ENCODE data around the gene RAD21L1. TPM values are rescaled to one million over a fixed set of nuclear protein-coding genes. Genes with fewer than 3 reads are reported as not detected.

Gene RAD21L1
- total RNA-seq, 1 donor from 2014 or later = not detected

DNA sequence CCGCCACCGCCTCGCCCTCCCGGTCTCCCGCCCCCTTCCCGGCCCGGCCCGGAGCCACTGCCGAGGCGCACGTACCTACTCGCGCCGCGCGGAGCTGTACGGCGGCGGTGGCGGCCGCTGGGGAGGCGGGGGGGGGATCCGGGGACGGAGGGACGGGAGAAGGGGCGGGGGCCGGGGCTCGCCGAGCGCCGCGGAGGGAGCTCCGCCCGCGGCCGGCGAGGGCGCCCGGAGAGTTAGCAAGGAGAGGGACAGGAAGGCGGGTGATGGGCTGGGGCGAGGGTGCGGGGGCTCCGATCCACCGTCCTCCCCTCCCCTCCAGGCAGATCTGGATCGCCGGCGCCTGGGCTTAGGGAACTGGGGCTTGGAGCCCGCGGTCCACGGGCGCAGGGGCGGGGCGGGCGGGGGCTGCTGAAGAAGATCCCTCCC, 40.5 kb upstream of the RAD21L1 start:
- Histone ChIP-seq H3K4me3 (ENCODE audit: low read length in 3 of 3) (peak overlapping the region in 1 of 3 donors; percentile 40), H3K36me3 (ENCODE audit: control insufficient read depth in 3 of 3, insufficient read depth in 3 of 3, low read length in 3 of 3) (no peaks in the 10 kb centered on the region), H3K27me3 (ENCODE audit: control insufficient read depth in 3 of 3, insufficient read depth in 3 of 3, low read length in 3 of 3) (peaks cover 15 to 30% (median 23%) of the 10 kb centered on the region in 3 donors), H3K9me3 (ENCODE audit: control insufficient read depth in 3 of 3, low read length in 3 of 3) (no peaks in the 10 kb centered on the region), H3K4me1 (ENCODE audit: control insufficient read depth in 3 of 3, insufficient read depth in 3 of 3, low read length in 3 of 3) (peaks cover 5 to 14% (median 11%) of the 10 kb centered on the region in 3 donors), H3K9ac (ENCODE audit: low read depth in 1 of 3, low read length in 3 of 3) (no peak overlapping the region), H3K27ac (ENCODE audit: low read depth, low read length) (no peak overlapping the region)

DNA sequence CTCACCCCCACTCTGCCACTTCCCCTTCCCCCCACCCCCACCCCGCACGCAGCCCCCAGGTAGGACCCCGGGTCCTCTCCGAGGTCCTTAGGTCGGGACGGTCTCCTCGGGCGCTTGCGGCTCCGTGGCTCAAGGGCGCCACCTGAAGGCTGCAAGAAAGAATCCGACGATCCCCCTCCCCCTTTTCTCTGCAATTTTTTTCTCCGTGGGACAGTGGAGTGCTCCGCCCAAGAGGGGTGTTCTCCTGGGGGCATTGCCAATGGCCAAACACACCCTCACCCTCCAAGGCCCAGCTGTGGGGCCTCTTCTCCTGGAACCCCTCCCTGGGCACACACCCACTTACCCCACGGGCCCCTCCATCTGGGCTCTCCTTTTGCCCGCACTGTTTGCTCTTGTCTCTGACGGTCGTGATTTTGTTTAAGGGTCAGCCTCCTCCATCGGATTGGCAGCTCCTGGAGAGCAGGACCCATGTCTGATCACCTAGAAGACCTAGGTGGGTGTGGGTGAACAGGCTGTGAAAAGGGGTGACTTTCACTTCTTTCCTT, 40.0 kb upstream of the RAD21L1 start:
- peaks cover 15 to 30% (median 23%) of the 10 kb centered on the region in 3 donors for H3K27me3 ChIP-seq (ENCODE audit: control insufficient read depth in 3 of 3, insufficient read depth in 3 of 3, low read length in 3 of 3)
- H3K9me3 ChIP-seq (ENCODE audit: control insufficient read depth in 3 of 3, low read length in 3 of 3) = no peaks in the 10 kb centered on the region
- H3K4me1 ChIP-seq (ENCODE audit: control insufficient read depth in 3 of 3, insufficient read depth in 3 of 3, low read length in 3 of 3) = peaks cover 5 to 14% (median 11%) of the 10 kb centered on the region in 3 donors
- no peak overlapping the region for H3K4me3 ChIP-seq (ENCODE audit: low read length in 3 of 3)
- no peaks in the 10 kb centered on the region for H3K36me3 ChIP-seq (ENCODE audit: control insufficient read depth in 3 of 3, insufficient read depth in 3 of 3, low read length in 3 of 3)
- H3K27ac ChIP-seq (ENCODE audit: low read depth, low read length) = no peak overlapping the region
- H3K9ac ChIP-seq (ENCODE audit: low read depth in 1 of 3, low read length in 3 of 3) = no peak overlapping the region

DNA sequence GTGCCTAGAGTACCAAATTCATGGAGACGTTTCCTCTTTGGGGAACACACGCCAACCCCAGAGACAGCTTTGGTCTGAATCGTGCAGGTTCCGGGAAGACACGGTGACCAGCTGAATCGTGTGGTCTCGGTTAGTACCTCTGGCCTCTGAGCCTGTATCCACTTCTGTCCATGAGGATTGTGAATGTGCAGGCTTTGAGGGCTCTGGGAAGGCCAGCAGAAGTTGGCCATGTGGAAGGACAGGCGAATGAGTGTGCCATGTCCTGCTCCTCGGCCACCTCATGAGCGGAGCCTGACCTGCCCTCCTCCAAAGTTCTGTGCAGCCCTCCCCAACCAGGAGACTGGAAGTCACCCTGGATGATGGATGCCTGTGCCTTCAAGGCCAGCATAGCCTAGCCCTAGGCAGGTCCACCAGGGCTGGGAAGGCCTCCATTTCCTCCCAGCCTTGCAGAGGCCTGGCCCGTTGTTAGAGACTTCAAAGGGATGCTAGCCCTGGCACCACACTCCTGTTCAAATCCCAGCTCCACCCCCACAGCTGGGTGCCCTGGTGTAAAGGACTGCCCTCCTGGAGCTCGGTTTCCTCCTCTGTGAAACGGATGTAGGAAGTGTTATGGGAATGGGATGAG, 39.4 kb upstream of the RAD21L1 start:
- Histone ChIP-seq H3K9ac (ENCODE audit: low read depth in 1 of 3, low read length in 3 of 3) (no peak overlapping the region), H3K4me1 (ENCODE audit: control insufficient read depth in 3 of 3, insufficient read depth in 3 of 3, low read length in 3 of 3) (peaks cover 5 to 14% (median 11%) of the 10 kb centered on the region in 3 donors), H3K27ac (ENCODE audit: low read depth, low read length) (no peak overlapping the region), H3K4me3 (ENCODE audit: low read length in 3 of 3) (no peak overlapping the region), H3K9me3 (ENCODE audit: control insufficient read depth in 3 of 3, low read length in 3 of 3) (no peaks in the 10 kb centered on the region), H3K36me3 (ENCODE audit: control insufficient read depth in 3 of 3, insufficient read depth in 3 of 3, low read length in 3 of 3) (no peaks in the 10 kb centered on the region), H3K27me3 (ENCODE audit: control insufficient read depth in 3 of 3, insufficient read depth in 3 of 3, low read length in 3 of 3) (peaks cover 15 to 30% (median 23%) of the 10 kb centered on the region in 3 donors)

DNA sequence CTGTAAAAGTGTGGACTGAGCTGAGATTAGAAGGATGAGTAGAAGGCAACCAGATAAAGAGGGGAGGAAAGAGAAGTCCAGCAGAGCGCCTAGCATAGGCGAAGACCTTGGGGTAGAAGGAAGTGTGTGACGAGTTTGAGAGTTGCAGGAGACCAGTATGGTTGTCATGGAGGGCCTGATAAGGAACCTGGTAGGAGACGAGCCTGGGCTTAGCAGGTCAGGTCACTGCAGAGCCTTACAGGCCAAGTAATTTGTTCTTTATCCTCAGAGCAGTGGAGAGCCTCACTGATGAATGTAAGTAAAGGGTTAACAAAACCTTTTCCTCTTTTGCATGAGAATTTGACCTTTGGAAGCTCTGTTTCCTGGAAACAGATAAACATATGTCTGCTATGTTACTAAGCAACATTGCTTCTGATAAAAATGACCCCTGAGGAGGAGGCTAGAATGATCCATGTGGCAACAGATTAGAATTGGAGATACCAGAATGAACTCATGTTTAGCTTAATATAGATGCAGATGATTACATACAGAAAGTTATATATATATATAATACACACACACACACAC, 38.2 kb upstream of the RAD21L1 start:
- H3K36me3 ChIP-seq (ENCODE audit: control insufficient read depth in 3 of 3, insufficient read depth in 3 of 3, low read length in 3 of 3) = no peaks in the 10 kb centered on the region
- no peak overlapping the region for H3K4me3 ChIP-seq (ENCODE audit: low read length in 3 of 3)
- peaks cover 15 to 26% (median 23%) of the 10 kb centered on the region in 3 donors for H3K27me3 ChIP-seq (ENCODE audit: control insufficient read depth in 3 of 3, insufficient read depth in 3 of 3, low read length in 3 of 3)
- H3K9ac ChIP-seq (ENCODE audit: low read depth in 1 of 3, low read length in 3 of 3) = no peak overlapping the region
- no peaks in the 10 kb centered on the region for H3K9me3 ChIP-seq (ENCODE audit: control insufficient read depth in 3 of 3, low read length in 3 of 3)
- no peak overlapping the region for H3K27ac ChIP-seq (ENCODE audit: low read depth, low read length)
- H3K4me1 ChIP-seq (ENCODE audit: control insufficient read depth in 3 of 3, insufficient read depth in 3 of 3, low read length in 3 of 3) = peaks cover 5 to 14% (median 8%) of the 10 kb centered on the region in 3 donors

- H3K4me3 ChIP-seq (ENCODE audit: low read length in 3 of 3) = no peak overlapping the region
- no peak overlapping the region for H3K9ac ChIP-seq (ENCODE audit: low read depth in 1 of 3, low read length in 3 of 3)
These were observed 37.5 kb upstream of the RAD21L1 start for GRCh38 chr20:1188347-1188746.

DNA sequence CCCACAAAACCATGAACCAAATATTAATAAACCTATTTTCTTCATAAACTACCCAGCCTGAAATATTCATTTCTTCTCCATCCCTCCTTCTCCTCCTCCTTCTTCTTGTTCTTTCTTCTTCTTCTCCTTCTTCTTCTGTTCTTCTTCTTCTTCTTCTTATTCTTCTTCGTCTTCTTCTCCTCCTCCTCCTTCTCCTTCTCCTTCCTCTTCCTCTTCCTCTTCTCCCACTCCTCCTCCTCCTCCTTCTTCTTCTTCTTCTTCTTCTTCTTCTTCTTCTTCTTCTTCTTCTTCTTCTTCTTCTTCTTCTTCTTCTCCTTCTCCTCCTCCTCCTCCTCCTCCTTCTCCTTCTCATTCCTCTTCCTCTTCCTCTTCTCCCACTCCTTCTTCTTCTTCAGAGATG, 36.0 kb upstream of the RAD21L1 start:
- Histone ChIP-seq H3K27me3 (ENCODE audit: control insufficient read depth in 3 of 3, insufficient read depth in 3 of 3, low read length in 3 of 3) (peaks cover 6 to 10% (median 8%) of the 10 kb centered on the region in 3 donors), H3K4me1 (ENCODE audit: control insufficient read depth in 3 of 3, insufficient read depth in 3 of 3, low read length in 3 of 3) (peaks cover 0 to 10% (median 5%) of the 10 kb centered on the region in 3 donors), H3K36me3 (ENCODE audit: control insufficient read depth in 3 of 3, insufficient read depth in 3 of 3, low read length in 3 of 3) (peaks cover 0 to 2% (median 0%) of the 10 kb centered on the region in 3 donors), H3K27ac (ENCODE audit: low read depth, low read length) (no peak overlapping the region), H3K4me3 (ENCODE audit: low read length in 3 of 3) (no peak overlapping the region), H3K9ac (ENCODE audit: low read depth in 1 of 3, low read length in 3 of 3) (no peak overlapping the region), H3K9me3 (ENCODE audit: control insufficient read depth in 3 of 3, low read length in 3 of 3) (no peaks in the 10 kb centered on the region)

More at GRCh38 chr20:1188347-1188746, 37.5 kb upstream of the RAD21L1 start:
- Histone ChIP-seq H3K27me3 (ENCODE audit: control insufficient read depth in 3 of 3, insufficient read depth in 3 of 3, low read length in 3 of 3) (peaks cover 15 to 23% (median 20%) of the 10 kb centered on the region in 3 donors), H3K27ac (ENCODE audit: low read depth, low read length) (no peak overlapping the region), H3K36me3 (ENCODE audit: control insufficient read depth in 3 of 3, insufficient read depth in 3 of 3, low read length in 3 of 3) (no peaks in the 10 kb centered on the region), H3K4me1 (ENCODE audit: control insufficient read depth in 3 of 3, insufficient read depth in 3 of 3, low read length in 3 of 3) (peaks cover 5 to 14% (median 8%) of the 10 kb centered on the region in 3 donors), H3K9me3 (ENCODE audit: control insufficient read depth in 3 of 3, low read length in 3 of 3) (no peaks in the 10 kb centered on the region)

GRCh38 chr20:1190847-1191246, 35.0 kb upstream of the RAD21L1 start:
- Histone ChIP-seq H3K9ac (ENCODE audit: low read depth in 1 of 3, low read length in 3 of 3) (no peak overlapping the region), H3K4me3 (ENCODE audit: low read length in 3 of 3) (no peak overlapping the region), H3K36me3 (ENCODE audit: control insufficient read depth in 3 of 3, insufficient read depth in 3 of 3, low read length in 3 of 3) (peaks cover 0 to 2% (median 0%) of the 10 kb centered on the region in 3 donors), H3K27me3 (ENCODE audit: control insufficient read depth in 3 of 3, insufficient read depth in 3 of 3, low read length in 3 of 3) (peaks cover 5 to 9% (median 6%) of the 10 kb centered on the region in 3 donors), H3K9me3 (ENCODE audit: control insufficient read depth in 3 of 3, low read length in 3 of 3) (no peaks in the 10 kb centered on the region), H3K27ac (ENCODE audit: low read depth, low read length) (no peak overlapping the region), H3K4me1 (ENCODE audit: control insufficient read depth in 3 of 3, insufficient read depth in 3 of 3, low read length in 3 of 3) (peaks cover 0 to 10% (median 5%) of the 10 kb centered on the region in 3 donors)

- Histone ChIP-seq H3K27ac (ENCODE audit: low read depth, low read length) (no peak overlapping the region), H3K4me1 (ENCODE audit: control insufficient read depth in 3 of 3, insufficient read depth in 3 of 3, low read length in 3 of 3) (peaks cover 0 to 8% (median 4%) of the 10 kb centered on the region in 3 donors), H3K27me3 (ENCODE audit: control insufficient read depth in 3 of 3, insufficient read depth in 3 of 3, low read length in 3 of 3) (peaks cover 3 to 5% (median 4%) of the 10 kb centered on the region in 3 donors), H3K36me3 (ENCODE audit: control insufficient read depth in 3 of 3, insufficient read depth in 3 of 3, low read length in 3 of 3) (peaks cover 0 to 2% (median 0%) of the 10 kb centered on the region in 3 donors), H3K4me3 (ENCODE audit: low read length in 3 of 3) (no peak overlapping the region), H3K9me3 (ENCODE audit: control insufficient read depth in 3 of 3, low read length in 3 of 3) (no peaks in the 10 kb centered on the region), H3K9ac (ENCODE audit: low read depth in 1 of 3, low read length in 3 of 3) (no peak overlapping the region)
These were observed 34.5 kb upstream of the RAD21L1 start for GRCh38 chr20:1191299-1191698.

GRCh38 chr20:1195226-1195625, 30.6 kb upstream of the RAD21L1 start:
- H3K9ac ChIP-seq (ENCODE audit: low read depth in 1 of 3, low read length in 3 of 3) = no peak overlapping the region
- no peaks in the 10 kb centered on the region for H3K27me3 ChIP-seq (ENCODE audit: control insufficient read depth in 3 of 3, insufficient read depth in 3 of 3, low read length in 3 of 3)
- no peak overlapping the region for H3K27ac ChIP-seq (ENCODE audit: low read depth, low read length)
- H3K9me3 ChIP-seq (ENCODE audit: control insufficient read depth in 3 of 3, low read length in 3 of 3) = no peaks in the 10 kb centered on the region
- H3K4me1 ChIP-seq (ENCODE audit: control insufficient read depth in 3 of 3, insufficient read depth in 3 of 3, low read length in 3 of 3) = peaks cover 0 to 1% (median 0%) of the 10 kb centered on the region in 3 donors
- H3K36me3 ChIP-seq (ENCODE audit: control insufficient read depth in 3 of 3, insufficient read depth in 3 of 3, low read length in 3 of 3) = peaks cover 0 to 2% (median 0%) of the 10 kb centered on the region in 3 donors
- no peak overlapping the region for H3K4me3 ChIP-seq (ENCODE audit: low read length in 3 of 3)

GRCh38 chr20:1196634-1197033, 29.2 kb upstream of the RAD21L1 start:
- Histone ChIP-seq H3K27me3 (ENCODE audit: control insufficient read depth in 3 of 3, insufficient read depth in 3 of 3, low read length in 3 of 3) (no peaks in the 10 kb centered on the region), H3K4me3 (ENCODE audit: low read length in 3 of 3) (no peak overlapping the region), H3K4me1 (ENCODE audit: control insufficient read depth in 3 of 3, insufficient read depth in 3 of 3, low read length in 3 of 3) (peaks cover 0 to 2% (median 0%) of the 10 kb centered on the region in 3 donors), H3K9ac (ENCODE audit: low read depth in 1 of 3, low read length in 3 of 3) (no peak overlapping the region), H3K9me3 (ENCODE audit: control insufficient read depth in 3 of 3, low read length in 3 of 3) (no peaks in the 10 kb centered on the region), H3K36me3 (ENCODE audit: control insufficient read depth in 3 of 3, insufficient read depth in 3 of 3, low read length in 3 of 3) (peaks cover 0 to 2% (median 0%) of the 10 kb centered on the region in 3 donors), H3K27ac (ENCODE audit: low read depth, low read length) (no peak overlapping the region)
